HG03460 (cell line): Measurements from ENCODE around the gene MS4A2.
"Not testable (repeated sequence)": the region's sequence is repeated elsewhere in the genome, so short reads cannot be mapped to it uniquely, and the experiment has no call there.

ENCODE experiments used
- ATAC-seq: cut with Tn5 transposase; IDR thresholded peaks from one replicate; pipeline ENCODE4 v1.9.1; 2021; ENCODE audit not compliant: unreplicated experiment

MS4A2 gene

DNA sequence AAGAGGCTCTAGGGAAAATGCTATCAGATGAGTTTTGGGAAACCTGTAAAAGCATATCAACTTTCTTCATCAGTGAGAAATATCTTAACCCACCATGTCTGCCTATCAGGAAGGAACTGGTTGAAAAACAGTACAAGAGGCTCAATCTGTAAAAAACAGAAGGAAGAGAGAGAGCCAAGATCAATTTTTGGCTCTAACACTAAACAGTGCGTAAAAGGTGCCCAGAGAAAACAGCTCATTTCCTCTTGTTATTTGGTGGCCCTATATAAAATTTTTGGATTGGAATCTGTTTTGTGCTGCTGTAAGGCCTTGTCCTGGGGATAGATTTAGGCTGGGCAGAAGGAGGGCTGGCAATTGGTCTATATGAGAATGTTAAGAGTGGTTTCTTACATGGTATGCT is 12.1 kb downstream of the MS4A2 start:
- ATAC-seq: no peak

DNA sequence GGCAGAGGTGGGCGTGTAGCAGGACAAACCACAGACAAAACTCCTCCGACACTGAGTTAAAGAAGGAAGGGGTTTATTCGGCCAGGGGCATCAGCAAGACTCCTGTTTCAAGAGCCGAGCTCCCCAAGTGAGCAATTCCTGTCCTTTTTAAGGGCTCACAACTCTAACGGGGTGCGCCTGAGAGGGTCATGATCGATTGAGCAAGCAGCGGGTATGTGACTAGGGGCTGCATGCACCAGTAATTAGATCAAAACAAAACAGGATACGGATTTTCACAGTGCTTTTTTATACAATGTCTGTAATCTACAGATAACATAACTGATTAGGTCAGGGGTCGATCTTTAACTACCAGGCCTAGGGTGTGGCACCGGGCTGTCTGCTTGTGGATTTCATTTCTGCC is 12.9 kb downstream of the MS4A2 start:
- not testable (repeated sequence) for ATAC-seq

- ATAC-seq: not testable (repeated sequence)
Observed at GRCh38 chr11:60104471-60105115, 16.1 kb downstream of the MS4A2 start.

DNA sequence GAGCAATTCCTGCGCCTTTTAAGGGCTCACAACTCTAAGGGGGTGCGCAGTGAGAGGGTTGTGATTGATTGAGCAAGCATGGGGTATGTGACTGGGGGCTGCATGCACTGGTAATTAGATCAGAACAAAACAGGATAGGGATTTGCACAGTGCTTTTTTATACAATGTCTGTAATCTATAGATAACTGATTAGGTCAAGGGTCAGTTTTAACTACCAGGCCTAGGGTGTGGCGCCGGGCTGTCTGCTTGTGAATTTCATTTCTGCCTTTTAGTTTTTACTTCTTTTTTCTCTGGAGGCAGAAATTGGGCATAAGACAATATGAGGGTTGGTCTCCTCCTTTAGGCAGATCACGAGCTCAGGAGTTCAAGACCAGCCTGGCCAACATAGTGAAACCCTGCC is 20.2 kb downstream of the MS4A2 start:
- ATAC-seq: not testable (repeated sequence)

DNA sequence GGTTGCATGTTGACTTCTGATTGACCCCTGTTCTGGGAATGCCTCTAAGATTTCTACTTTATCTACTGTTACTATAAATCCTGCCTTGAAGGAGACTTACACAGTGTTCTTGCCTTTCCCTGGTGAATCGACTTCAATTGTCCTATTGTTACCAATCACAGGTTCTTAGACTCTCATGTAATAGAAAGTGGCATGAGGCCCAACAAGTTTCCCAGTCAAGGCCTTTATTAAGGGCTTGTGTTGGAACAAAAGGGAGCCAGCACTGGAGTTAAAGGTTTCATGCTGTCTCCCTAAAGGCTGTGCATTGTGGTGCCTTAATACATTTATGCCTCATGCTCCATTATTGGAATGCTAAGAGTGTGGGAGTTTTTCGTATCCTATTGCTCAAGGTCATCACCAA is 23.3 kb downstream of the MS4A2 start:
- ATAC-seq: no peak

- no peak for ATAC-seq
Observed at GRCh38 chr11:60116996-60117790, 28.7 kb downstream of the MS4A2 start.

DNA sequence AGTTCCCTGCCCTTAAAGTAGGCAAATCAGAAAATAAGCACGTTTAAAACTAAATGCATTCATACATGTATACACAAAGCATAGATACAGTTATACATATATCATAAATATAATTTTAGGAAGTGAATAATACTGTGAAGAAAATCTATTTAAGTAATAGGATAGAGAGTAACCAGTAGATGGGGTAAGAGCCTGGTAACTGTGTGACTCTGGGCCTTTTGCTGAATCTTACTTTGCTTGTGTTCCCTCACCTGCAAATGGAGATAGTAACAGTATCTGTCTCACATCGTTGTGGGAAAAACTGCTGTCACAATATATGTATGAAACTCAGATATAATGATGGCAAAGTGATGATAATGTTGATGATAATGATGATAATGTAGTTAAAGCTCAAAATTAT is 29.9 kb downstream of the MS4A2 start:
- ATAC-seq: no peak

DNA sequence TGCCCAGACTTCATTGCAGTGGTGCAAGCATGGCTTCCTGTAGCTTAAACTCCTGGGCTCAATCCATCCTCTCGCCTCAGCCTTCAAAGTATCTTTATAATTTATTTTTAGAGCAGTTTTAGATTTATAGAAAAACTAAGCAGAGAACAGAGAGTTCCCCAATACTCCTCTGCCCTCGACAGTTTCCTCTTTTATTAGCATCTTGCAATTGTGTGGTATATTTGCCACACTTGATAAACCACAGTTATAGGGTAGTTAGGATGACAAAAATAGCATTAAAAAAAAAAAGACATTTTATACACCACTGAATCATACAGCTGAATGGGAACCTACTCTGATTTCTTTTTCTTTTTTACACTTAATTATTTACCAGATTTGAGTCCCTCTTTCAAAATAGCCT is 31.2 kb downstream of the MS4A2 start:
- no peak for ATAC-seq

- no peak for ATAC-seq
Observed at GRCh38 chr11:60121264-60121663, 32.8 kb downstream of the MS4A2 start.

GRCh38 chr11:60122414-60123036 is 34.1 kb downstream of the MS4A2 start:
- ATAC-seq: no peak

- no peak for ATAC-seq
Observed at GRCh38 chr11:60124802-60125432, 36.5 kb downstream of the MS4A2 start.

GRCh38 chr11:60125956-60126585 is 37.6 kb downstream of the MS4A2 start:
- no peak for ATAC-seq

DNA sequence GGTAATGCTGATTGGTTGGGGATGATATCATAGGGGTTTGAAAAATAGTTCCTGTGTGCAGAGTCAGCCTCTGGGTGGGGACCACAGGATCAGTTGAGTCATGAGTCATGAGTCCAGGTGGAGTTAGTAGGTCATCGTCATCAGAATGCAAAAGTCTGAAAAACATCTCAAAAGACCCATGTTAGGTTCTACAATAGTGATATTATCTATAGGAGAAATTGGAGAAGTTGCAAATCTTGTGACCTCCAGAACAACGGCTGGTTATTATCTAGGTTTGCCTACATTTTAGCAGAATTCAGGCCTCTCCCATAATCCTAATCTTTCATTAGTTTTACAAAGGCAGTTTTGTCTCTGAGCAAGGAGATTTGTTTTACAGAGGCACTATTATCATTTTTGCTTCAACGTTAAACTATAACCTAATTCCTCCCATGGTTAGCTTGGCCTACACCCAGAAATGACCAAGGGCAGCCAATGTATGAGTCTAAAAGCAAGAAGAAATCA is 38.9 kb downstream of the MS4A2 start:
- no peak for ATAC-seq

DNA sequence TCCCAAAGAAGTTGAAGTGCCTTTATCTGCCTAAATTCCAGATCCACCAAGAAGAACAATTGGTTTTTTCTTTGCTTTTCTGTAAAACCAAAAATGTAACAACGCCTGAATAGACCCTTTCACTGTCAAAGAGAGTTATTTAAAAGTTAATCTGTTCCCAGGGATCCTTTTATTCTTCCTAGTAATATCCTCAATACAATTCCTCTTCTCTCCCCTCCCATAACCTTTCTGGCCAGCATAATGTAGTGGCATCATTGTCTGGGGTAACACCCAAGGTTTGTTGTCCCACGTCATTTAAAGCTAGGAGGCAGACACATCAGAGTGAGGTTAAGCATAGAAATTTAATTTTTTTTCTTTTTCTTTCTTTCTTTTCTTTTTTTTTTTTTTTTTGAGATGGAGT is 39.9 kb downstream of the MS4A2 start:
- no peak for ATAC-seq

DNA sequence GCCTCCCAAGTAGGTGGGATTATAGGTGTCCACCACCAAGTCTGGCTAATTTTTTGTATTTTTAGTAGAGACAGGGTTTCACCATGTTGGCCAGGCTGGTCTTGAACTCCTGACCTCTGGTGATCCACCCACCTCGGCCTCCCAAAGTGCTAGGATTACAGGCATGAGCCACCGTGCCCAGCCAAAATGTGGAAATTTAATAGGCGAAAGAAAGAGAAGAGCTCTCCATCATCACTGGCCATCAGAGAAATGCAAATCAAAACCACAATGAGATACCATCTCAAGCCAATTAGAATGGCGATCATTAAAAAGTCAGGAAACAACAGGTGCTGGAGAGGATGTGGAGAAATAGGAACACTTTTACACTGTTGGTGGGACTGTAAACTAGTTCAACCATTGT is 40.4 kb downstream of the MS4A2 start:
- not testable (repeated sequence) for ATAC-seq

- ATAC-seq: no peak
Observed at GRCh38 chr11:60129853-60130252, 41.4 kb downstream of the MS4A2 start.

DNA sequence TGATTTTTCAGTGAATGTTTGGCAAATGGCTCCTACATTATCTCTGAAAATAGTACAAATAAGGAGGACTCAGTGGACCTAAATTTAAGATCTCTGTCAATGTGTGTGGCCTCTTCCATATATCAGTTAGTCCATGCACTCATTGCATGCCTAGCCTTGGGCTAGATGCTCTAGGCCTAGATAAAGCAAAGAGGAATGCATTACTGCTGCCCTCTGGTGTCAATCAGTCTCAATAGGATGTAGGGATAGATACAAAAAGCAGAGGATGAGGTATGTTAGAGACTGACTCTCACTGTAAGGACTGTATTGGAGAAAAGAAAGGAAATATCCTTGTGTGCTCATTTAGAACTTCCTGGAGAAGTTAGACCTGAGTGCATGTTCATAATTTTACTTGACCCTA is 42.0 kb downstream of the MS4A2 start:
- ATAC-seq: no peak

- no peak for ATAC-seq
Observed at GRCh38 chr11:60131912-60132311, 43.4 kb downstream of the MS4A2 start.

- no peak for ATAC-seq
Observed at GRCh38 chr11:60133917-60134316, 45.5 kb downstream of the MS4A2 start.

- no peak for ATAC-seq
Observed at GRCh38 chr11:60143768-60144167, 55.3 kb downstream of the MS4A2 start.

DNA sequence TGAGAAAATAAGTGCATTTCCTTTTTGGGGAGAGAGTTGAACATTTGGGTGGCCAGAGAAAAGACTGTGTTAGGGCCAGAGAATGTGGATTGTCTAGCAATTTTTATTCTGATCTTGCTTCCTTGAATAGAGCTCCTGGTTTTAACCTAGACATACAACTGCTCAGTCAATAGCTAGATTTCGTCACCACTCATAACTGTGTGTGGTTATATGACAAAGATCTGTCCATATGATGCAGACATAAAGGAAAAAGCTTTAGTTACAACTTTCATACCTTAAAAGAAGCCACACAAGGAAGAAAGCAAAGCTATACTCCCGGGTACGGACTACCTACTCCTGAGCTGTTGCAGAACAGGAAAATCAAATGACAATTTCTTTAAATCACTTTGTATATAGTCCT is 57.2 kb downstream of the MS4A2 start:
- ATAC-seq: no peak
